ENCODE data around the gene ANKRD62.

GRCh38 chr18:12052866-12053265, 40.8 kb upstream of the ANKRD62 start:
- no peak for TF ChIP-seq EP300 (IDR thresholded peaks at IDR 0.05)
- TF ChIP-seq CTCF (IDR thresholded peaks at IDR 0.05), result no peak
- no peak for TF ChIP-seq POLR2A (IDR thresholded peaks at IDR 0.05)
- TF ChIP-seq POLR2AphosphoS5 (IDR thresholded peaks at IDR 0.05), result no peak

Data from suprapubic skin (tissue), 4 donors.